ENCODE data around the gene C1QL2. TPM values are rescaled to one million over a fixed set of nuclear protein-coding genes. Genes with fewer than 3 reads are reported as not detected.

The C1QL2 gene
- total RNA-seq, 4 donors from 2014 or later: 0.76 TPM; not detected in 3

DNA sequence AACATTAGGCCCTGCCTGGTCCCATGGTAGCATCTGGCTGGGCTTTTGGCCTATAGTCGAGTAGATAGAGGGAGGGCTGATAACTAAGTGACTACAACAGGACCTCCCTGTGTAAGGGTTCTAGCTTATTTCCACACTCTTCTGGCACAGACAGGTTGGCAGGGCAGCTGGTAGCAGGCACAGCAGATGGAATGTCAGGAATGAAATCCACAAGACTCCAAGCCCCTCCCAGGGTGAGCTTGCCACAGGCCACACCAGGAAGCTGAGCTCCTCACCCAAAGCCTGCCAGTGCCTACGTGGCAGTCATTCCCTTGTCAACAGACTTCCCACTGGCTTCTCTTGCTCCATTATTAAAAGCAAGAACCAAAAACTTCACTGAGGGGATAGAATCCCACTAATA is 20.7 kb upstream of the C1QL2 start:
- WGBS: 60% methylated on average over 1 of the region's 2 CpGs
- Histone ChIP-seq H3K27ac (no peak overlapping the region), H3K36me3 (no peaks in the 10 kb centered on the region), H3K9me3 (no peaks in the 10 kb centered on the region), H3K4me3 (no peak overlapping the region), H3K4me1 (peaks cover 4% of the 10 kb centered on the region), H3K27me3 (no peaks in the 10 kb centered on the region)
- no peak for DNase-seq (ENCODE audit: low spot score in 2 of 2)
- no peak for TF ChIP-seq EP300 (IDR thresholded peaks at IDR 0.05)
- TF ChIP-seq POLR2AphosphoS5 (IDR thresholded peaks at IDR 0.05): no peak
- no peak for TF ChIP-seq POLR2A (IDR thresholded peaks at IDR 0.05)
- TF ChIP-seq, protein P1, sequence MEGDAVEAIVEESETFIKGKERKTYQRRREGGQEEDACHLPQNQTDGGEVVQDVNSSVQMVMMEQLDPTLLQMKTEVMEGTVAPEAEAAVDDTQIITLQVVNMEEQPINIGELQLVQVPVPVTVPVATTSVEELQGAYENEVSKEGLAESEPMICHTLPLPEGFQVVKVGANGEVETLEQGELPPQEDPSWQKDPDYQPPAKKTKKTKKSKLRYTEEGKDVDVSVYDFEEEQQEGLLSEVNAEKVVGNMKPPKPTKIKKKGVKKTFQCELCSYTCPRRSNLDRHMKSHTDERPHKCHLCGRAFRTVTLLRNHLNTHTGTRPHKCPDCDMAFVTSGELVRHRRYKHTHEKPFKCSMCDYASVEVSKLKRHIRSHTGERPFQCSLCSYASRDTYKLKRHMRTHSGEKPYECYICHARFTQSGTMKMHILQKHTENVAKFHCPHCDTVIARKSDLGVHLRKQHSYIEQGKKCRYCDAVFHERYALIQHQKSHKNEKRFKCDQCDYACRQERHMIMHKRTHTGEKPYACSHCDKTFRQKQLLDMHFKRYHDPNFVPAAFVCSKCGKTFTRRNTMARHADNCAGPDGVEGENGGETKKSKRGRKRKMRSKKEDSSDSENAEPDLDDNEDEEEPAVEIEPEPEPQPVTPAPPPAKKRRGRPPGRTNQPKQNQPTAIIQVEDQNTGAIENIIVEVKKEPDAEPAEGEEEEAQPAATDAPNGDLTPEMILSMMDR (IDR thresholded peaks at IDR 0.05): no peak

DNA sequence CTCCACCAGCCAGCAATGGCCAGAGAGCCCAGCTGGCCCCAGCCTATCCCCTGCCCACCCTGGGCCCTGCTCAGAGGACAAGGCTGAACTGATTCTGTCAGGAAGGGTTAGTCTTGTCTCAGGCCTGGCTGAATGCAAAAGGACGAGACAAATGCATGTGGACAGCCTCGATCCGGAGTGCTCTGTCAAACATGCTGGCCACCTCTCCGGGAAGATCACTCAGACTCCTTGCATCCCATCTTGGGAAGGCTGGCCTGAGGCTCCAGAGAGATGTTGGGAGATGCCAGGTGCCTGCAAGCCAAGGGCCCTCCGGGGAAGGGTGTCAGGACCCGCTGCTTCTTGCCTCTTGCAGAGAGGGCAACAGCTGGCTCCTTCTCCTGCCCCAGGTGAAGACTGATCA is 20.2 kb upstream of the C1QL2 start:
- H3K27me3 ChIP-seq: no peaks in the 10 kb centered on the region
- H3K9me3 ChIP-seq: no peaks in the 10 kb centered on the region
- no peak for DNase-seq (ENCODE audit: low spot score in 2 of 2)
- WGBS: no CpG with 5 or more reads among the region's 6 CpGs
- H3K36me3 ChIP-seq: no peaks in the 10 kb centered on the region
- no peak overlapping the region for H3K4me3 ChIP-seq
- TF ChIP-seq POLR2AphosphoS5 (IDR thresholded peaks at IDR 0.05) (no peak), EP300 (IDR thresholded peaks at IDR 0.05) (no peak), POLR2A (IDR thresholded peaks at IDR 0.05) (no peak)
- TF ChIP-seq, protein P1 (IDR thresholded peaks at IDR 0.05): no peak
- no peak overlapping the region for H3K27ac ChIP-seq
- H3K4me1 ChIP-seq: peaks cover 4% of the 10 kb centered on the region

DNA sequence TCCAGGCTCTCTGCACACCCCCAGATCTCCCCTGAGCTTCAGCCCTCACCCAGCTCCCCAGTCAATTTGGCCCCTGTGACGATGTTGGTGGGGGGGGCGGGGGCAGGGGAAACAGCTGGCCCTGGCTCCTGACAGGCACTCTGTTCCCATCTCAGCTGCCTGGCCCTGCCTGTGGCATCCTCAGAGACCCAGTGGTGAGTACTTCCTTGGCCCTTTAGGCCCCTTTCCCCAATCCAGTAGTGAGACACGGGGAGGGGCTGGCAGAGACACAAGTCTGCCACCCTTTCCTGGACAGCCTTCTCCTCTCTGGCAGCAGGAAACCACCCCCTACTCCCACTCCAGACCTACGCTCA is 19.3 kb upstream of the C1QL2 start:
- Histone ChIP-seq H3K36me3 (no peaks in the 10 kb centered on the region), H3K4me1 (peaks cover 4% of the 10 kb centered on the region), H3K9me3 (no peaks in the 10 kb centered on the region), H3K4me3 (no peak overlapping the region), H3K27me3 (no peaks in the 10 kb centered on the region), H3K27ac (no peak overlapping the region)
- TF ChIP-seq EP300 (IDR thresholded peaks at IDR 0.05) (no peak), POLR2AphosphoS5 (IDR thresholded peaks at IDR 0.05) (no peak), POLR2A (IDR thresholded peaks at IDR 0.05) (no peak)
- TF ChIP-seq, protein P1 (IDR thresholded peaks at IDR 0.05): no peak
- WGBS: 43% methylated on average over 4 of the region's 4 CpGs
- DNase-seq (ENCODE audit: low spot score in 2 of 2): no peak

DNA sequence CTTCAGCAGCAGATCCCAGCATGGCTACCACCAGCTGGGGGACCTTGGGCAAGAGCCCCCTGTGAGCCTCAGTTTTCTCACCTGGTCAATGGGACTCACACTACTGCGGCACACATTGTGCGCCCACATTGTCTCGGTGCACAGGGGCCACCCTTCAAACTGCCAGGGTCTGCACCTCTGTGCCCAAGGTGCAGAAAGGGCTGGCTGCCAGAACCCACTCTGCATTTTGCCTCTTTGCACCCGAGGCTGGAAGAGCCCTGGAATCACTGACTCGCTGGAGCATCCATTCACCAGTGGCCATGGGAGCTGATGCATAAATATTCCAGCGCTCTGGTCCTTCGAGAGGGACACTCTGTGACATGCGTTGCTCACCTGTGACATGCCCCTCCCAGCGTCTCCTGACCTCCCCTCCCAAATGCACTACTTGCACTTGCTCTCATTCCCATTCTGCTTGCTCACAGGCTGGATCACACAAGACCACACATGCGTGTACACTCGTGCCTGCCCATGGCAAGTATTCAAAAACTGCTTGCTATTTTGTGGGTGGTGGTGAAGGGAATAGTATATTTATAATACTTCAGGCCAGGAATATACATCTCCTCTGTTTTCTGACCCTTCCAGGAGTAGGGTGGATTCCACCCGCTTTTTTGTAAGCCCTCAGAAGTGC is 18.8 kb upstream of the C1QL2 start:
- H3K4me1 ChIP-seq: peaks cover 4% of the 10 kb centered on the region
- no peaks in the 10 kb centered on the region for H3K27me3 ChIP-seq
- no peaks in the 10 kb centered on the region for H3K9me3 ChIP-seq
- H3K27ac ChIP-seq: no peak overlapping the region
- no peaks in the 10 kb centered on the region for H3K36me3 ChIP-seq
- WGBS: 79% methylated on average over 11 of the region's 12 CpGs
- TF ChIP-seq POLR2A (IDR thresholded peaks at IDR 0.05): no peak
- no peak for TF ChIP-seq POLR2AphosphoS5 (IDR thresholded peaks at IDR 0.05)
- TF ChIP-seq, protein P1 (IDR thresholded peaks at IDR 0.05): no peak
- TF ChIP-seq EP300 (IDR thresholded peaks at IDR 0.05): no peak
- no peak for DNase-seq (ENCODE audit: low spot score in 2 of 2)
- H3K4me3 ChIP-seq: no peak overlapping the region

DNA sequence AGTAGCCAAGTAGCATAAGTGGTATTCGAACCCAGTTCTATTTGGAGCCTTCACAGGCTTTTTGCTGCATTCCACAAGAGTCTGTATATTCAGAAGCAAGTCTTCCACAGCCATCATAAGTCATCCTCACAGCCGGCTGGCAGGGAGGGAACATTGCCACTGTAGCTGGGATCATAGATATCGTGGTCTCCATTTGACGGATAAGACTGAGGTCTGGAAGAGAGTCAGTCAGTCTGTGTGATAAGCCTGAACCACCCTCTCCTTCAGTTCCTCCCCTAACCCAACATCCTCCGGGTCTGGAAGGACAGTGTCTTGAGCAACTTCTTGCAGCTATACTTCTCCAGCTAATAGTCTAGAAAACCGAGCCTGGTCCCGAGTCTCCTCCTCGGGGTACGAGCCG is 17.0 kb upstream of the C1QL2 start:
- DNase-seq (ENCODE audit: low spot score in 2 of 2): no peak
- Histone ChIP-seq H3K9me3 (no peaks in the 10 kb centered on the region), H3K27me3 (peaks cover 1% of the 10 kb centered on the region), H3K36me3 (no peaks in the 10 kb centered on the region), H3K4me3 (no peak overlapping the region), H3K27ac (no peak overlapping the region), H3K4me1 (peaks cover 4% of the 10 kb centered on the region)
- 86% methylated on average over 10 of the region's 10 CpGs for WGBS
- TF ChIP-seq, protein P1 (IDR thresholded peaks at IDR 0.05): no peak
- TF ChIP-seq EP300 (IDR thresholded peaks at IDR 0.05) (no peak), POLR2A (IDR thresholded peaks at IDR 0.05) (no peak), POLR2AphosphoS5 (IDR thresholded peaks at IDR 0.05) (no peak)
